Measurements from ENCODE around the gene IGF2BP1.

IGF2BP1 gene

DNA sequence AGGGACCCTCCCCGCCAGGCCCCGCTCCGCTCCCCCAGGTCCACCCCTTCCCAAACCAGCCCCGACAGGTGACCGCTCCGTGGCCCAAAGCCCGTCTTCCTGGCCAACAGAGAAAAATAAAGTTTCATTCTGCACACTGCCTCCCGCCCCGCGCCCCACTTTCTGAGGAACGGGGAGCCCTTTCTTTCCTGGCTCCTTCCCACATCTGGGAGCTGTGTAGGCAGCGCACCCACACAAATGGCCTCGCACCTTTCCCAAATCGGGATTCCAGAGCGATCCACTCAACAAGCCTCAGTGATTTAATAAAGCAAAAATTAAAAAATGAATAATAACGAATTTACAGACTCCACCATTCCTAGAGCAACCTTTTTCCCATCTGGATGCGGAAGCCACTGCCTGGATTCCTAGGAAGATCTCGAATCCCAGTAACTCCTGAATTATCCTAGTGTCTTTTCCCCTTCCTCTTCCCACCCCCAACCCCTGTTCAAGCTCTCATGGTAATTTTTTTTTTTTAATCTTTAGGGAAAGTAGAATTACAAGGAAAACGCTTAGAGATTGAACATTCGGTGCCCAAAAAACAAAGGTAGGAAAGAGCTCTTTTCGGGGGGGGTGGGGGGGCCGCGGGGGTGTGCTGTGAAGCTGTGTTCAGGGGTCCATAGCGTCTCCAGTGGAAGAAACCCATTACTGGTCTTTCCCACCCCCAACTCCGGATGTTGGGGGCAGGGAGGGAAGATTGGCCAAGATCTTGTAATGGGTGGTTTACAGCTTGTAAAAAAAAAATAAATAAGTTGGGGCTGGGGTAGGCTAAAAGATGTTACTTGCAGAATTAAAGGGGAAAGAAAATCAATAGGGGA lies 1.6 kb downstream of the IGF2BP1 start:
- peaks cover 0 to 33% of the 10 kb centered on the region in 2 donors for H3K36me3 ChIP-seq (replicated peaks in 1 of 2; ENCODE audit: control insufficient read depth in 2 of 2, insufficient read depth in 2 of 2, low read length in 2 of 2)
- H2BK15ac ChIP-seq (ENCODE audit: low read length), result peak overlapping the region; percentile 71
- peak overlapping the region; percentile 98 for H3K9ac ChIP-seq (ENCODE audit: low read depth, low read length, poor library complexity)
- peak overlapping the region; percentile 74 for H3K4me2 ChIP-seq (ENCODE audit: insufficient read depth, low read length, poor library complexity, severe bottlenecking)
- H3K79me1 ChIP-seq (ENCODE audit: low read depth, low read length), result no peaks in the 10 kb centered on the region
- H4K8ac ChIP-seq (ENCODE audit: low read depth, low read length), result no peak overlapping the region
- H3K4me3 ChIP-seq (ENCODE audit: low read length in 2 of 2), result peak overlapping the region; percentile 97 to 98
- H3K27ac ChIP-seq (replicated peaks; ENCODE audit: low read length), result peak overlapping the region; percentile 100
- WGBS, 2 donors (ENCODE audit: extremely low coverage in 2 of 2, insufficient read length in 2 of 2, insufficient replicate concordance in 1 of 2), result no CpG with 5 or more reads among the region's 25 CpGs
- H2BK120ac ChIP-seq (ENCODE audit: low read depth, low read length), result peak overlapping the region; percentile 87
- no peaks in the 10 kb centered on the region for H3K9me3 ChIP-seq (replicated peaks in 1 of 2; ENCODE audit: control insufficient read depth in 2 of 2, insufficient read depth in 1 of 2, low read depth in 1 of 2, low read length in 2 of 2)
- no peak overlapping the region for H4K91ac ChIP-seq (ENCODE audit: low read depth, low read length, poor library complexity)
- no peak overlapping the region for H2BK12ac ChIP-seq (ENCODE audit: low read length)
- H2AK5ac ChIP-seq (ENCODE audit: low read depth, low read length), result peak overlapping the region; percentile 93
- H3K4me1 ChIP-seq (ENCODE audit: control insufficient read depth in 2 of 2, insufficient read depth in 1 of 2, low read depth in 1 of 2, low read length in 2 of 2), result peaks cover 2 to 11% of the 10 kb centered on the region in 2 donors
- peak overlapping the region; percentile 95 for H3K18ac ChIP-seq (ENCODE audit: low read length)
- H3K27me3 ChIP-seq (ENCODE audit: control insufficient read depth in 3 of 3, insufficient read depth in 3 of 3, low read depth in 1 of 3, low read length in 3 of 3), result no peaks in the 10 kb centered on the region
- DNase-seq (ENCODE audit: low spot score), result no peak
- H2BK5ac ChIP-seq (ENCODE audit: low read length), result peak overlapping the region; percentile 100
- peak overlapping the region; percentile 94 for H3K14ac ChIP-seq (ENCODE audit: low read length)
- H2AFZ ChIP-seq (ENCODE audit: low read length), result no peak overlapping the region
- H3K4ac ChIP-seq (ENCODE audit: low read length), result peak overlapping the region; percentile 95
- peak overlapping the region; percentile 99 for H3K23ac ChIP-seq (ENCODE audit: low read depth, low read length, poor library complexity)

DNA sequence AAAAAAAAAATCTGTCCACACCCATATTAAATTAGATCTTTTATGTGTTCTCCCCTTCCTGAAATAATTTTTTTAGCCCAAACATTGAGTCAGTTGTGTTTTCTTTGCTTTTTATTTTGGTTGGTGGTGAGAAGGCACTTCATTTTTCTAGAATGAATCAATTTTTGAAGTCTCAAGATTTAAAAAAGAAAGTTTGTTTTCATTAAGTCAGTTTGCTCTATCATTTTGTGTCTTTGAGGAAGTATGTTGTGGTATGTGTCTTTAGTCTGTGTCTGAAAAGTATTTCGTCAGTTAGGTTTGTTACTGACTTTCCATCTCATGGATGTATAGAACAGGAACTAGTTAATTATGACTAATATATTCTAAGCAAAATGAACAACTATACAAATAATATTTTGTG lies 3.8 kb downstream of the IGF2BP1 start:
- no peak overlapping the region for H2BK12ac ChIP-seq (ENCODE audit: low read length)
- H2AK5ac ChIP-seq (ENCODE audit: low read depth, low read length), result no peak overlapping the region
- no peak overlapping the region for H3K4ac ChIP-seq (ENCODE audit: low read length)
- no peak overlapping the region for H4K8ac ChIP-seq (ENCODE audit: low read depth, low read length)
- H3K9ac ChIP-seq (ENCODE audit: low read depth, low read length, poor library complexity), result no peak overlapping the region
- H3K4me3 ChIP-seq (ENCODE audit: low read length in 2 of 2), result peak overlapping the region; percentile 56 to 98
- no peak overlapping the region for H4K91ac ChIP-seq (ENCODE audit: low read depth, low read length, poor library complexity)
- no CpG with 5 or more reads among the region's 1 CpG for WGBS, 2 donors (ENCODE audit: extremely low coverage in 2 of 2, insufficient read length in 2 of 2, insufficient replicate concordance in 1 of 2)
- no peaks in the 10 kb centered on the region for H3K9me3 ChIP-seq (replicated peaks in 1 of 2; ENCODE audit: control insufficient read depth in 2 of 2, insufficient read depth in 1 of 2, low read depth in 1 of 2, low read length in 2 of 2)
- no peak overlapping the region for H2BK5ac ChIP-seq (ENCODE audit: low read length)
- no peaks in the 10 kb centered on the region for H3K27me3 ChIP-seq (ENCODE audit: control insufficient read depth in 3 of 3, insufficient read depth in 3 of 3, low read depth in 1 of 3, low read length in 3 of 3)
- DNase-seq (ENCODE audit: low spot score), result no peak
- peaks cover 9 to 17% of the 10 kb centered on the region in 2 donors for H3K4me1 ChIP-seq (ENCODE audit: control insufficient read depth in 2 of 2, insufficient read depth in 1 of 2, low read depth in 1 of 2, low read length in 2 of 2)
- no peaks in the 10 kb centered on the region for H3K79me1 ChIP-seq (ENCODE audit: low read depth, low read length)
- peaks cover 8 to 52% of the 10 kb centered on the region in 2 donors for H3K36me3 ChIP-seq (replicated peaks in 1 of 2; ENCODE audit: control insufficient read depth in 2 of 2, insufficient read depth in 2 of 2, low read length in 2 of 2)
- H3K14ac ChIP-seq (ENCODE audit: low read length), result no peak overlapping the region
- no peak overlapping the region for H2BK120ac ChIP-seq (ENCODE audit: low read depth, low read length)
- no peak overlapping the region for H2AFZ ChIP-seq (ENCODE audit: low read length)
- H2BK15ac ChIP-seq (ENCODE audit: low read length), result no peak overlapping the region
- peak overlapping the region; percentile 24 for H3K4me2 ChIP-seq (ENCODE audit: insufficient read depth, low read length, poor library complexity, severe bottlenecking)
- no peak overlapping the region for H3K18ac ChIP-seq (ENCODE audit: low read length)
- H3K23ac ChIP-seq (ENCODE audit: low read depth, low read length, poor library complexity), result no peak overlapping the region
- no peak overlapping the region for H3K27ac ChIP-seq (replicated peaks; ENCODE audit: low read length)

DNA sequence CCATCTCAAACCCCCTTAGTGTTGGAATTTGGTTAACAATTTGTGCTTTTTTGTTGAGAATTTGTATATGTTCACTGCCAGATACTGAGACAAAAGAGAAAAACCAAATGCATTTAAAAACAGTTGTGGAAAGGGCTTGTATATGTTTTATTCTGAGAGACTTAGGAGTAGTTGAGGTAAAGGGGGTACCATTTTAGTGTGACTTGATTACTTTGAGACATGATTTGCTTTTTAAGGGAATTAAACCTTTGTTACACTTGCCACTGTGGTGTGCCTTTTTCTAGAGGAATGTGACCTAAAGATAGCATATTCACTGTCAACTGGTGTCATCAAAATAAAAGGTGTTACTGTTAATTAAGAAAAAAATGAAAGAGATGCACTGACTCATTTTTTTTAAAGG lies 4.5 kb downstream of the IGF2BP1 start:
- H2BK120ac ChIP-seq (ENCODE audit: low read depth, low read length), result no peak overlapping the region
- no peak overlapping the region for H4K91ac ChIP-seq (ENCODE audit: low read depth, low read length, poor library complexity)
- H2BK5ac ChIP-seq (ENCODE audit: low read length), result no peak overlapping the region
- H3K14ac ChIP-seq (ENCODE audit: low read length), result no peak overlapping the region
- H2BK12ac ChIP-seq (ENCODE audit: low read length), result no peak overlapping the region
- no peak for DNase-seq (ENCODE audit: low spot score)
- H2BK15ac ChIP-seq (ENCODE audit: low read length), result no peak overlapping the region
- peaks cover 12 to 17% of the 10 kb centered on the region in 2 donors for H3K4me1 ChIP-seq (ENCODE audit: control insufficient read depth in 2 of 2, insufficient read depth in 1 of 2, low read depth in 1 of 2, low read length in 2 of 2)
- no peak overlapping the region for H2AK5ac ChIP-seq (ENCODE audit: low read depth, low read length)
- H3K9ac ChIP-seq (ENCODE audit: low read depth, low read length, poor library complexity), result no peak overlapping the region
- H3K4me3 ChIP-seq (ENCODE audit: low read length in 2 of 2), result peak overlapping the region in 1 of 2 donors; percentile 98
- H3K27me3 ChIP-seq (ENCODE audit: control insufficient read depth in 3 of 3, insufficient read depth in 3 of 3, low read depth in 1 of 3, low read length in 3 of 3), result no peaks in the 10 kb centered on the region
- no peaks in the 10 kb centered on the region for H3K79me1 ChIP-seq (ENCODE audit: low read depth, low read length)
- H3K4ac ChIP-seq (ENCODE audit: low read length), result no peak overlapping the region
- H3K4me2 ChIP-seq (ENCODE audit: insufficient read depth, low read length, poor library complexity, severe bottlenecking), result peak overlapping the region; percentile 26
- H4K8ac ChIP-seq (ENCODE audit: low read depth, low read length), result no peak overlapping the region
- no peak overlapping the region for H3K27ac ChIP-seq (replicated peaks; ENCODE audit: low read length)
- no peak overlapping the region for H3K18ac ChIP-seq (ENCODE audit: low read length)
- H3K36me3 ChIP-seq (replicated peaks in 1 of 2; ENCODE audit: control insufficient read depth in 2 of 2, insufficient read depth in 2 of 2, low read length in 2 of 2), result peaks cover 10 to 60% of the 10 kb centered on the region in 2 donors
- no peak overlapping the region for H3K23ac ChIP-seq (ENCODE audit: low read depth, low read length, poor library complexity)
- no peaks in the 10 kb centered on the region for H3K9me3 ChIP-seq (replicated peaks in 1 of 2; ENCODE audit: control insufficient read depth in 2 of 2, insufficient read depth in 1 of 2, low read depth in 1 of 2, low read length in 2 of 2)
- H2AFZ ChIP-seq (ENCODE audit: low read length), result no peak overlapping the region

DNA sequence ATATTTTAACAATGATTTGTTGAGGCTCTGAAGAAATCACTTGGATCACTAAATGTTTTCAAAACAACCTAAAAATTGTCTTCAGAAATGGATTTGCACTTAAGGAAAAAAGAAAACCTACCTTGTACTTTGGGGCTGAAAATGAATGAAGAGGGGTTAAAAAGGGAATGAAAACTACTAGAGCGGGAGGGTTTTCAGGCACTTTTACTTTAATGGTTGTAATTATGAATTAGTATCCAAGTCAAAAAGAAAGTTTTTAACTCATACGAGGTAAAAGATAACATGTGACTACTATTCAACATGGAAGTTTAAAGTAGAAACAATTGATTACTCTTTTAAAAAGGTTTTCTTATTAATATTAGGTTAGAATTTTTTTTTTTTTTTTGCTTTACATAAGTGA lies 5.1 kb downstream of the IGF2BP1 start:
- Histone ChIP-seq H3K4ac (ENCODE audit: low read length) (no peak overlapping the region), H3K23ac (ENCODE audit: low read depth, low read length, poor library complexity) (no peak overlapping the region), H4K8ac (ENCODE audit: low read depth, low read length) (no peak overlapping the region), H3K14ac (ENCODE audit: low read length) (no peak overlapping the region), H3K27me3 (ENCODE audit: control insufficient read depth in 3 of 3, insufficient read depth in 3 of 3, low read depth in 1 of 3, low read length in 3 of 3) (no peaks in the 10 kb centered on the region), H3K4me2 (ENCODE audit: insufficient read depth, low read length, poor library complexity, severe bottlenecking) (no peak overlapping the region), H3K9me3 (replicated peaks in 1 of 2; ENCODE audit: control insufficient read depth in 2 of 2, insufficient read depth in 1 of 2, low read depth in 1 of 2, low read length in 2 of 2) (no peaks in the 10 kb centered on the region), H3K79me1 (ENCODE audit: low read depth, low read length) (no peaks in the 10 kb centered on the region), H2AFZ (ENCODE audit: low read length) (no peak overlapping the region), H3K4me3 (ENCODE audit: low read length in 2 of 2) (peak overlapping the region in 1 of 2 donors; percentile 98), H3K18ac (ENCODE audit: low read length) (no peak overlapping the region), H2BK120ac (ENCODE audit: low read depth, low read length) (no peak overlapping the region), H2BK5ac (ENCODE audit: low read length) (no peak overlapping the region), H2BK15ac (ENCODE audit: low read length) (no peak overlapping the region), H3K4me1 (ENCODE audit: control insufficient read depth in 2 of 2, insufficient read depth in 1 of 2, low read depth in 1 of 2, low read length in 2 of 2) (peaks cover 14 to 17% of the 10 kb centered on the region in 2 donors), H2AK5ac (ENCODE audit: low read depth, low read length) (no peak overlapping the region), H3K9ac (ENCODE audit: low read depth, low read length, poor library complexity) (no peak overlapping the region), H4K91ac (ENCODE audit: low read depth, low read length, poor library complexity) (no peak overlapping the region), H3K27ac (replicated peaks; ENCODE audit: low read length) (no peak overlapping the region), H2BK12ac (ENCODE audit: low read length) (no peak overlapping the region), H3K36me3 (replicated peaks in 1 of 2; ENCODE audit: control insufficient read depth in 2 of 2, insufficient read depth in 2 of 2, low read length in 2 of 2) (peaks cover 14 to 66% of the 10 kb centered on the region in 2 donors)
- DNase-seq (ENCODE audit: low spot score), result no peak
- WGBS, 2 donors (ENCODE audit: extremely low coverage in 2 of 2, insufficient read length in 2 of 2, insufficient replicate concordance in 1 of 2), result no CpG with 5 or more reads among the region's 2 CpGs
